HG03378 (cell line): ENCODE measurements around the gene PPEF1.

Experiments
- ATAC-seq: cut with Tn5 transposase; IDR thresholded peaks from one replicate; pipeline ENCODE4 v1.9.1; 2021; ENCODE audit warnings: mild to moderate bottlenecking, moderate library complexity; ENCODE audit not compliant: unreplicated experiment

Gene PPEF1

GRCh38 chrX:18707426-18708049 lies at the start of gene PPEF1:
PPEF1 (plus strand) TSS chrX:18707645; CDS start chrX:18707781, 136 bp downstream.
- no peak for ATAC-seq

GRCh38 chrX:18661273-18661672 lies 46.2 kb upstream of the PPEF1 start:
- no peak for ATAC-seq

- no peak for ATAC-seq
Measured at GRCh38 chrX:18664947-18665346, 42.5 kb upstream of the PPEF1 start.

- ATAC-seq = no peak
Measured at GRCh38 chrX:18666614-18667013, 40.8 kb upstream of the PPEF1 start.

GRCh38 chrX:18668071-18668835 lies 39.2 kb upstream of the PPEF1 start:
- ATAC-seq = no peak

GRCh38 chrX:18672008-18672407 lies 35.4 kb upstream of the PPEF1 start, which contains the start of gene RS1:
RS1 (minus strand) TSS chrX:18672108; CDS start chrX:18672068, 40 bp downstream.
- no peak for ATAC-seq

GRCh38 chrX:18674417-18674787 lies 33.0 kb upstream of the PPEF1 start:
- ATAC-seq = peak; percentile 43

- peak; percentile 88 for ATAC-seq
Measured at GRCh38 chrX:18674788-18675735, 32.4 kb upstream of the PPEF1 start.

- ATAC-seq = no peak
Measured at GRCh38 chrX:18676050-18676449, 31.4 kb upstream of the PPEF1 start.

GRCh38 chrX:18676470-18676869 lies 31.0 kb upstream of the PPEF1 start:
- ATAC-seq = no peak

- ATAC-seq = no peak
Measured at GRCh38 chrX:18677161-18677869, 30.1 kb upstream of the PPEF1 start.

- no peak for ATAC-seq
Measured at GRCh38 chrX:18681996-18682395, 25.4 kb upstream of the PPEF1 start.

GRCh38 chrX:18682979-18683387 lies 24.5 kb upstream of the PPEF1 start:
- no peak for ATAC-seq

- no peak for ATAC-seq
Measured at GRCh38 chrX:18687856-18688495, 19.5 kb upstream of the PPEF1 start.

- ATAC-seq = no peak
Measured at GRCh38 chrX:18691431-18691830, 16.0 kb upstream of the PPEF1 start.

- ATAC-seq = no peak
Measured at GRCh38 chrX:18692541-18692940, 14.9 kb upstream of the PPEF1 start.

GRCh38 chrX:18696653-18697052 lies 10.8 kb upstream of the PPEF1 start:
- no peak for ATAC-seq

- ATAC-seq = no peak
Measured at GRCh38 chrX:18698737-18699650, 8.5 kb upstream of the PPEF1 start.
